SK-N-SH (cell line): Measurements from ENCODE around the gene HEPHL1. TPM values are rescaled to one million over a fixed set of nuclear protein-coding genes. Genes with fewer than 3 reads are reported as not detected.

ENCODE experiments used
- CTCF ChIA-PET: fragments of 300-600, 350-600 bp; formaldehyde crosslinking; extraction: SDS; loops from one replicate; lab custom pipeline; 2021; lab: Yijun Ruan, JAX
- POLR2A ChIA-PET: fragments of 350-600 bp; sonication (Branson Sonifier 250); formaldehyde crosslinking; extraction: SDS; loops from one replicate; lab custom pipeline; 2020; ENCODE audit warnings: antibody characterized with exemption, inconsistent platforms; lab: Yijun Ruan, JAX
- DNase-seq: peaks from one replicate; pipeline ENCODE4 v3.0.0; 2012
- H2AFZ ChIP-seq: fragments of 200-600 bp; sonication (generic); 2 replicates; pipeline ENCODE4 v1.8.1; 2016; ENCODE audit warnings: antibody characterized with exemption, mild to moderate bottlenecking, low read depth
- H3F3A ChIP-seq: fragments of 200-600 bp; sonication (generic); replicated peaks from 2 replicates; pipeline ENCODE3; 2016; ENCODE audit warnings: antibody characterized with exemption, mild to moderate bottlenecking; ENCODE audit not compliant: insufficient read depth
- H3K27ac ChIP-seq, 2 experiments: fragments of 200-500 bp in 1 of 2; fragments of 200-600 bp in 1 of 2; sonication (Bioruptor generic) in 1 of 2; sonication (generic), shearing (Covaris generic) in 1 of 2; 2 replicates each; pipeline versions ENCODE4 v1.5.1 to v1.6.1; 2014 to 2016; ENCODE audit warnings: low read depth in 2 of 2, inconsistent platforms in 1 of 2, low read length in 1 of 2, mild to moderate bottlenecking in 1 of 2, mixed read lengths in 1 of 2
- H3K27me3 ChIP-seq: fragments of 200-600 bp; sonication (generic), shearing (Covaris generic); 2 replicates; pipeline ENCODE4 v1.6.1; 2016; ENCODE audit warnings: mixed run types; ENCODE audit not compliant: insufficient read depth
- H3K36me3 ChIP-seq, 2 experiments: fragments of 200-500 bp in 1 of 2; fragments of 200-600 bp in 1 of 2; sonication (Bioruptor generic) in 1 of 2; sonication (generic) in 1 of 2; replicated peaks in 1 of 2; 2 replicates each; pipeline versions ENCODE3 to v1.5.1; 2014 to 2016; ENCODE audit warnings: low read length in 1 of 2, mild to moderate bottlenecking in 1 of 2; ENCODE audit not compliant: insufficient read depth in 2 of 2, control insufficient read depth in 1 of 2
- H3K4me1 ChIP-seq, 2 experiments: fragments of 200-500 bp in 1 of 2; fragments of 200-600 bp in 1 of 2; sonication (Bioruptor generic) in 1 of 2; sonication (generic), shearing (Covaris generic) in 1 of 2; 2 replicates each; pipeline versions ENCODE4 v1.5.1 to v1.6.1; 2014 to 2016; ENCODE audit warnings: low read depth in 1 of 2, low read length in 1 of 2, mixed run types in 1 of 2; ENCODE audit not compliant: insufficient read depth in 2 of 2, control insufficient read depth in 1 of 2
- H3K4me2 ChIP-seq: fragments of 200-600 bp; sonication (generic), shearing (Covaris generic); 2 replicates; pipeline ENCODE4 v1.6.1; 2017; ENCODE audit warnings: mixed run types
- H3K4me3 ChIP-seq, 2 experiments: fragments of 200-500 bp in 1 of 2; fragments of 200-600 bp in 1 of 2; sonication (Bioruptor generic) in 1 of 2; sonication (generic), shearing (Covaris generic) in 1 of 2; 2 replicates each; pipeline versions ENCODE4 v1.5.1 to v1.8.1; 2014 to 2016; ENCODE audit warnings: low read depth in 2 of 2, inconsistent platforms in 1 of 2, low read length in 1 of 2, mild to moderate bottlenecking in 1 of 2, mixed read lengths in 1 of 2, moderate library complexity in 1 of 2
- H3K79me2 ChIP-seq: fragments of 200-600 bp; sonication (generic); 2 replicates; pipeline ENCODE4 v1.8.1; 2017; ENCODE audit warnings: mild to moderate bottlenecking; ENCODE audit not compliant: insufficient read depth
- H3K9ac ChIP-seq: fragments of 200-600 bp; sonication (generic); 2 replicates; pipeline ENCODE4 v1.6.1; 2017; ENCODE audit warnings: mixed run types
- H3K9me2 ChIP-seq: fragments of 200-600 bp; sonication (generic); 2 replicates; pipeline ENCODE4 v1.6.1; 2017; ENCODE audit warnings: mixed run types
- H3K9me3 ChIP-seq: fragments of 200-600 bp; sonication (generic); 2 replicates; pipeline ENCODE4 v1.6.1; 2017; ENCODE audit warnings: mixed run types, mild to moderate bottlenecking, moderate library complexity
- H4K20me1 ChIP-seq: fragments of 200-600 bp; sonication (generic); 2 replicates; pipeline ENCODE4 v1.6.1; 2017; ENCODE audit warnings: mild to moderate bottlenecking, mixed run types; ENCODE audit not compliant: insufficient read depth
- FOXM1 ChIP-seq: IDR thresholded peaks from 2 replicates; pipeline ENCODE4 v1.4.0; 2012; ENCODE audit warnings: low read depth, mild to moderate bottlenecking
- GATA2 ChIP-seq: sonication (generic); formaldehyde crosslinking; IDR thresholded peaks from 2 replicates; pipeline ENCODE4 v1.5.0; 2020; ENCODE audit warnings: mild to moderate bottlenecking, missing genetic modification reagents
- MAX ChIP-seq: IDR thresholded peaks from 2 replicates; pipeline ENCODE4 v1.4.0; 2012; ENCODE audit warnings: low read depth
- MEF2A ChIP-seq: IDR thresholded peaks from 2 replicates; pipeline ENCODE4 v1.4.0; 2012; ENCODE audit warnings: low read depth, borderline replicate concordance
- POLR2AphosphoS5 ChIP-seq: IDR thresholded peaks from 2 replicates; pipeline ENCODE4 v1.6.1; 2012; ENCODE audit warnings: low read depth, low read length
- RAD21 ChIP-seq: IDR thresholded peaks from 2 replicates; pipeline ENCODE4 v1.6.1; 2012; ENCODE audit warnings: mild to moderate bottlenecking, low read length
- RXRA ChIP-seq: IDR thresholded peaks from 2 replicates; pipeline ENCODE4 v1.4.0; 2012; ENCODE audit warnings: low read depth, mild to moderate bottlenecking, borderline replicate concordance
- SMC3 ChIP-seq: IDR thresholded peaks from 2 replicates; pipeline ENCODE4 v1.6.1; 2012; ENCODE audit warnings: low read depth, low read length, improper control_type of control experiment
- USF2 ChIP-seq: fragments of 150-350 bp; IDR thresholded peaks from 2 replicates; pipeline ENCODE4 v1.6.1; 2017; ENCODE audit warnings: antibody characterized with exemption, low read length, low read depth, borderline replicate concordance
- WGBS: methylation state at CpG from one replicate; pipeline ENCODE4 v1.1.6; 2017; ENCODE audit warnings: low lambda C conversion rate; 5-methylcytosine and 5-hydroxymethylcytosine counted together
- polyA plus RNA-seq, 3 experiments: library from polyadenylated mRNA; depleted of rRNA; stranded (reverse); fragments of >200 nt; gene quantifications; 2 replicates each; pipeline ENCODE4 v1.2.3, GENCODE V29; 2012
- TF ChIP-seq, protein P1 (sequence below): IDR thresholded peaks from 2 replicates; pipeline ENCODE4 v1.4.0; 2012; ENCODE audit warnings: low read depth, borderline replicate concordance

Gene HEPHL1
- polyA plus RNA-seq, 1 of the 3 experiments (the other 2 are of a cell fraction), result not detected

DNA sequence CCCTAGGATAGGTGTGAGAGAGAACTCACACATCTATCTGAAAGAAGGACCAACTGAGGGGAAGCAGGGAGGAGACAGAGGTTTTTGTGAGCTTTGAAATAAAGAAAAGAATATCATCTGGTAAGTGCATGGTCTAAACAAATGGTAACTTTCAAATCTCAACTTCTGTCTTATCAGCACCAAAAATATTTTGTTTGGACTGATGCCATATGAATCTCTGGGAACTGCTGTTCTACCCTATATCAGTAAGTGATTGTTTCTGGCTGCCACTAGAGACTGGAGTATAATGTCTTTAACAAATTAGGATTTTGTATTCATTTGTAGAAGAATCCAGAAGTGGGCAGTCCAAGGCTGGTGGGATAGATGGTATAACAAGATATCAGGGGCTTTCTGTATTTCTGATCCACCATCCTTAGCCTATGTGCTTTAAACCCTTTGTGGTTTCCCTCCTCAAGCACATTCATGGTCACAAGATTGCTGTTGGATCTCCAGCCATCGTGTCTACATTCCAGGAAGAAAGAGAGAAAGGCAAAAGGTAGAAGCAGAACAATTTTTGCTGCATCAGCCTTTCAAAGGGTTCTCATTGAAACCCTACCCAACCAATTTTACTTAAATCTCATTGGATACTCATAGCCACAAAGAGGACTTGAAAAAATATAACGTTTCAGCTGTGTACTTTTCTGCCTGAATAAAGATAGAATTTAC, 4.7 kb downstream of the HEPHL1 start:
- H3K9me3 ChIP-seq, result no peaks in the 10 kb centered on the region
- ChIA-PET CTCF (no interaction called here), POLR2A (no interaction called here)
- no peaks in the 10 kb centered on the region for H3K4me1 ChIP-seq
- H3K27me3 ChIP-seq, result no peaks in the 10 kb centered on the region
- no peaks in the 10 kb centered on the region for H3K36me3 ChIP-seq
- no peaks in the 10 kb centered on the region for H4K20me1 ChIP-seq
- H3K27ac ChIP-seq, result no peak overlapping the region
- no peaks in the 10 kb centered on the region for H3K79me2 ChIP-seq
- H3F3A ChIP-seq, result no peaks in the 10 kb centered on the region
- DNase-seq, result no peak
- H2AFZ ChIP-seq, result no peak overlapping the region
- H3K4me3 ChIP-seq, result no peak overlapping the region
- WGBS, result 3% methylated on average over 2 of the region's 2 CpGs
- no peak overlapping the region for H3K9ac ChIP-seq
- no peak overlapping the region for H3K4me2 ChIP-seq
- TF ChIP-seq RXRA, result no peak
- no peaks in the 10 kb centered on the region for H3K9me2 ChIP-seq

DNA sequence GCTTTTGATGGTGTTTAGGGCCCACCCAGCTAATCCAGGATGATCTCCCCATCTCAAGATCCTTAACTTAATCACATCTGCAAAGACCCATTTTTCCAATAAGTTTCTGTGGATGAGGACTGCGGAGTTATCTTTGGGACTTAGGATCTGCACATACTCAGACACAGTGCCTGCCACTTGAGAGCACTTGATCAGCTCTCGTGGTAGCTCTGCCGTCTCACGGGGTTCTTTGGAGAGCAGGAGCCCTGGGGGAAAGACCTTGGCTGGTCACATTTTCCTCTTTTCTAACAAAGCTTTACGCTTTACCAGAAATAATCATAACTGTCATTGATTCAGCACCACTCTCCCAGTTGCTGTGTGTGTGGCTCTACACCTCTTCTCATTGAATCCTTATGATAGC, 6.1 kb downstream of the HEPHL1 start:
- Histone ChIP-seq H3K9me2 (no peaks in the 10 kb centered on the region), H3K27me3 (no peaks in the 10 kb centered on the region), H3K27ac (no peak overlapping the region), H3K9me3 (no peaks in the 10 kb centered on the region), H3K9ac (no peak overlapping the region), H3K4me1 (no peaks in the 10 kb centered on the region), H3K36me3 (no peaks in the 10 kb centered on the region), H2AFZ (no peak overlapping the region), H3F3A (no peaks in the 10 kb centered on the region), H3K4me2 (no peak overlapping the region), H3K79me2 (no peaks in the 10 kb centered on the region), H4K20me1 (no peaks in the 10 kb centered on the region), H3K4me3 (no peak overlapping the region)
- POLR2A ChIA-PET, result no interaction called here
- DNase-seq, result no peak
- 10% methylated on average over 5 of the region's 5 CpGs for WGBS
- no peak for TF ChIP-seq USF2
- no peak for TF ChIP-seq RAD21
- no peak for TF ChIP-seq SMC3
- TF ChIP-seq GATA2 (CRISPR knock-in tag), result no peak
- TF ChIP-seq MAX, result no peak
- TF ChIP-seq, protein P1, sequence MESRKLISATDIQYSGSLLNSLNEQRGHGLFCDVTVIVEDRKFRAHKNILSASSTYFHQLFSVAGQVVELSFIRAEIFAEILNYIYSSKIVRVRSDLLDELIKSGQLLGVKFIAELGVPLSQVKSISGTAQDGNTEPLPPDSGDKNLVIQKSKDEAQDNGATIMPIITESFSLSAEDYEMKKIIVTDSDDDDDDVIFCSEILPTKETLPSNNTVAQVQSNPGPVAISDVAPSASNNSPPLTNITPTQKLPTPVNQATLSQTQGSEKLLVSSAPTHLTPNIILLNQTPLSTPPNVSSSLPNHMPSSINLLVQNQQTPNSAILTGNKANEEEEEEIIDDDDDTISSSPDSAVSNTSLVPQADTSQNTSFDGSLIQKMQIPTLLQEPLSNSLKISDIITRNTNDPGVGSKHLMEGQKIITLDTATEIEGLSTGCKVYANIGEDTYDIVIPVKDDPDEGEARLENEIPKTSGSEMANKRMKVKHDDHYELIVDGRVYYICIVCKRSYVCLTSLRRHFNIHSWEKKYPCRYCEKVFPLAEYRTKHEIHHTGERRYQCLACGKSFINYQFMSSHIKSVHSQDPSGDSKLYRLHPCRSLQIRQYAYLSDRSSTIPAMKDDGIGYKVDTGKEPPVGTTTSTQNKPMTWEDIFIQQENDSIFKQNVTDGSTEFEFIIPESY, result no peak
- TF ChIP-seq FOXM1, result no peak
- no peak for TF ChIP-seq MEF2A
- TF ChIP-seq POLR2AphosphoS5, result no peak
- CTCF ChIA-PET, result interaction anchor here (1.2 kb wide), 1 partner anchor 22 kb away, joined by 4 read pairs; no protein-coding TSS in a partner anchor
